Fibroblast of the aortic adventitia (primary cell): Measurements from ENCODE around the gene SF3B3. TPM values are rescaled to one million over a fixed set of nuclear protein-coding genes. Genes with fewer than 3 reads are reported as not detected.
A peak's percentile ranks its signal among the peaks of the same experiment; 100 is the strongest.

Experiments
- DNase-seq: peaks from one replicate; pipeline ENCODE4 v3.0.0-alpha.2; 2010; ENCODE audit warnings: low read depth
- H3K4me3 ChIP-seq: 2 replicates; pipeline ENCODE4 v1.5.1; 2011; ENCODE audit warnings: low read depth, mild to moderate bottlenecking, control low read depth, low read length, moderate library complexity
- total RNA-seq: library from RNA; depleted of rRNA; stranded (reverse); fragments of >200 nt; gene quantifications from 2 replicates; pipeline ENCODE4 v1.2.3, GENCODE V29; 2012; ENCODE audit warnings: low replicate concordance
- TF ChIP-seq, protein P1 (sequence below): IDR thresholded peaks from 2 replicates; pipeline ENCODE4 v1.5.1; 2011; ENCODE audit warnings: mild to moderate bottlenecking, low read length, control low read depth, inconsistent platforms; ENCODE audit not compliant: insufficient read depth

Gene SF3B3
- total RNA-seq, 1 donor: 184 TPM

DNA sequence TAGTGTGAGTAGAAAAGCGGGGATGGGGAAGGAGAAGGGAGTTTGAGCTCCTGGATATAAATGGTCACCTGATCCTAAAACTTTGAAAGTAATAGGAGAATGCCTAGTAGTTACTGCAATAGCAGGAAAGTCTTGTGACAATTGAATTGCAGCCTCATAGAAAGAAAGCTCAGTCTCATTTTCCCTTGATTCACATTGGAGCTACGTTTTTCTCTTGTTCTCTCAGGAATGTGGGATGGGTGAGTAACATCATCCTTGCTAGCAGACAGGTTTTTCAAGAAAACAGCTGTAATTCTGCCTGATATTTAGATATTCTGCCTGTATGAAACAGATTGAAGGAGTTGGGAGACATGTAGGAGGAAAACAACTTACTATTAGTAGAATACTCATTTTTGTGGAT, 25.3 kb downstream of the SF3B3 start:
- TF ChIP-seq, protein P1, sequence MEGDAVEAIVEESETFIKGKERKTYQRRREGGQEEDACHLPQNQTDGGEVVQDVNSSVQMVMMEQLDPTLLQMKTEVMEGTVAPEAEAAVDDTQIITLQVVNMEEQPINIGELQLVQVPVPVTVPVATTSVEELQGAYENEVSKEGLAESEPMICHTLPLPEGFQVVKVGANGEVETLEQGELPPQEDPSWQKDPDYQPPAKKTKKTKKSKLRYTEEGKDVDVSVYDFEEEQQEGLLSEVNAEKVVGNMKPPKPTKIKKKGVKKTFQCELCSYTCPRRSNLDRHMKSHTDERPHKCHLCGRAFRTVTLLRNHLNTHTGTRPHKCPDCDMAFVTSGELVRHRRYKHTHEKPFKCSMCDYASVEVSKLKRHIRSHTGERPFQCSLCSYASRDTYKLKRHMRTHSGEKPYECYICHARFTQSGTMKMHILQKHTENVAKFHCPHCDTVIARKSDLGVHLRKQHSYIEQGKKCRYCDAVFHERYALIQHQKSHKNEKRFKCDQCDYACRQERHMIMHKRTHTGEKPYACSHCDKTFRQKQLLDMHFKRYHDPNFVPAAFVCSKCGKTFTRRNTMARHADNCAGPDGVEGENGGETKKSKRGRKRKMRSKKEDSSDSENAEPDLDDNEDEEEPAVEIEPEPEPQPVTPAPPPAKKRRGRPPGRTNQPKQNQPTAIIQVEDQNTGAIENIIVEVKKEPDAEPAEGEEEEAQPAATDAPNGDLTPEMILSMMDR: no peak
- peak; percentile 14 for DNase-seq
- no peak overlapping the region for H3K4me3 ChIP-seq

DNA sequence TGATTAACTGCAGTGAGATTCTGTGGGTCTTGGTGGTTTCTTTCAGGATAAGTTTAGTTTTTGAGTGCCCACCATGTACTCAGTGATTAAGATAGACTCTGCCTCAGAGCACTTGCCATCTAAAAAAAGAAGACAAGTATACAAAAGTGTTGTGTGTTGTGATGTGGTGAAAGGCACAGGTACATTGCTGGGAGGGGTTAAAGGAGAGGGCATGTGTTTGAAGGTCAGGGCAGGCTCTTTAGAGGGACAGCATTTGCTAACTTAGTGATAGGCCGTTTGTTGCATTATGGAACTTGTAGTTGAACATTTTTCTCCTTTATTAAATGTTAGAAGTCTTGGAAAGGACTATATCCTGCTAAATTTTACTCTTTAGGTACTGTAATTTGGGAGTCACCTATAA, 26.5 kb downstream of the SF3B3 start:
- no peak overlapping the region for H3K4me3 ChIP-seq
- TF ChIP-seq, protein P1: no peak

DNA sequence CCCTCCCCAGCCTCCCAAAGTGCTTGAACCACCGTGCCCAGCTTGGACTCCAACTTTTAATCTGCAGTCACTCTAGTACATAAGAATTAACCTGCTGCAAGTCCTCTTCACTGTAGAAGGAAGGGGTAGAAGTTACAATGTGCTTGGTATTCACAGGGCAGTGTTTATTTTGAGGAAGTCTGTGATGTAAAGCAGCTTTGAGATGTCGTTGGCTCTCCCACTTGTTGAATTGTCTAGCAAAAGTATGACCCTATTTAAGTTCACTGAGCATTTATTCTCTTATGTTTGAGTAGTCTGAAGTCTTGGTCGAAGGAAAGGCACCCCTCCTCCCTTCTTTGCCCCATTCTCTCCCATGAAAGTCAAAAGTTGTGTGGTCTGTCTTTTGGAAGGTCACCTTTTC, 28.2 kb downstream of the SF3B3 start:
- no peak for DNase-seq
- TF ChIP-seq, protein P1: no peak

More for the DNA sequence above, 26.5 kb downstream of the SF3B3 start:
- DNase-seq: no peak

DNA sequence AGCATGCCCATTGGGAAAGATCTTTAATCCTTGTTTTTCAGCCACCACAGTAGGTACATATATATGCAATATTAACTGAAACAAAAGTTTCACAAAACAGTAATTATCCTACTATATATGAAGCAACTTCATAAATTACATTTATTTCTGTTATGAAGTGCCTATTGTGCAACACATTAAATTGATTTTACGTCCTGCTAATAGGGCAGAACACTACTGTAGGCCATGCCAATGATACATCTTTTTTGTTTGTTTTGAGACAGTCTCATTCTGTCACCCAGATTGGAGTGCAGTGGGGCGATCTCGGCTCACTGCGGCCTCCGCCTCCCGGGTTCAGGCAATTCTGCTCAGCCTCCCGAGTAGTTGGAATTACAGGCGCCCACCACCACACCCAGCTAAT, 29.1 kb downstream of the SF3B3 start:
- TF ChIP-seq, protein P1: no peak
- DNase-seq: no peak
- H3K4me3 ChIP-seq: no peak overlapping the region

More for the DNA sequence above, 28.2 kb downstream of the SF3B3 start:
- no peak overlapping the region for H3K4me3 ChIP-seq

DNA sequence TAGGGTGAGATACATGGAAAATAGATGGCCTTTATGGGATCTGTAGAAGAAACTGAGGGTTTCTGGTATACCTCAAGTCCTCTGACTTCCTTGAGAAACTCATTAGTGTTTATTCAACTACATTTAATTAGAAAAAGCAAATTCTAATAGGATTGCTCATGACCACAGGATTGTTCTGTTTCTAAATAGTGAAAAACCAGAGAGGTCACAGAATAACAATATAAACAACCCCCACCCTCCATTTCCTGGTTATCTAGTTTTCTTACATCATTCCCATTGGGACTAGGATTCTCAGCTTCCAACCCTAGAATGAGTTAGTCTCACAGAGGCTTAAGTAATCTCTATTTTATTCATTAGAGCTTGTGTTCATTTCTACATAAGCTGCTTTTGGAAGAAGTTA, 30.0 kb downstream of the SF3B3 start:
- H3K4me3 ChIP-seq: no peak overlapping the region
- TF ChIP-seq, protein P1: no peak
- DNase-seq: peak; percentile 87

DNA sequence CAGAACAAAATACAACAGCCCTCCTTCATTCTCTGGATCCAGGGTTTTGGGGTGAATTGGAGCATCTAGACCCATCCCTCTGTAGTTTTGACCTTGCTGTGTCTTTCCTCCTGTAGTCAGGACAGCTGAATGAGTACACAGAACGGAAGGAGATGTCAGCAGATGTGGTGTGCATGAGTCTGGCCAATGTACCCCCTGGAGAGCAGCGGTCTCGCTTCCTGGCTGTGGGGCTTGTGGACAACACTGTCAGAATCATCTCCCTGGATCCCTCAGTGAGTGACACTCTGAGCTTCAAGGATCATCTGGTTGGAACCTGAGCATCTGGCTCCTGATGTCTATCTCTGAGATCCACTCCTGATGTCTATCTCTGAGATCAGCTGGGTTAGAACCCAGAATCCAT, 32.4 kb downstream of the SF3B3 start:
- no peak for DNase-seq
- TF ChIP-seq, protein P1: no peak
- H3K4me3 ChIP-seq: no peak overlapping the region

DNA sequence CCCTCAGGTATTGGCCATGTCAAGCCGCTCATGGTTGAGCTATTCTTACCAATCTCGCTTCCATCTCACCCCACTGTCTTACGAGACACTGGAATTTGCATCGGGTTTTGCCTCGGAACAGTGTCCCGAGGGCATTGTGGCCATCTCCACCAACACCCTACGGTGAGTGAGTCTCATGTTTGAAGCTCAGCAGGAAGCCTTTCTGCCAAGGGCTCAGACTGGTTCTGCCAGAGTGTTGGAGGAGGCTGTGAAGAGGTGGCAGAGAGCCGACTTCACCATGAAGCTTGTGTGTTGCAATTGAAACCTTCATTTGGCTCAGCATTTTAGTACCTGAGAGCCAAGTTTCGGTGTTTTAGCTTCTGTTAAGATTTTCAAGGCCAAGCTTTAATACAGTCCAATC, 38.0 kb downstream of the SF3B3 start:
- DNase-seq: peak; percentile 31
- H3K4me3 ChIP-seq: no peak overlapping the region
- TF ChIP-seq, protein P1: no peak
